NOMO-1 (cell line): ENCODE results near the gene CHL1.

Experiments
- DNase-seq, 2 experiments: peaks; one replicate each; lab custom pipeline; 2025; ENCODE audit not compliant: unreplicated experiment in 2 of 2; lab: John Stamatoyannopoulos, UW

The CHL1 gene

GRCh38 chr3:217948-218347 lies 21.4 kb downstream of the CHL1 start:
- DNase-seq, result no peak

DNA sequence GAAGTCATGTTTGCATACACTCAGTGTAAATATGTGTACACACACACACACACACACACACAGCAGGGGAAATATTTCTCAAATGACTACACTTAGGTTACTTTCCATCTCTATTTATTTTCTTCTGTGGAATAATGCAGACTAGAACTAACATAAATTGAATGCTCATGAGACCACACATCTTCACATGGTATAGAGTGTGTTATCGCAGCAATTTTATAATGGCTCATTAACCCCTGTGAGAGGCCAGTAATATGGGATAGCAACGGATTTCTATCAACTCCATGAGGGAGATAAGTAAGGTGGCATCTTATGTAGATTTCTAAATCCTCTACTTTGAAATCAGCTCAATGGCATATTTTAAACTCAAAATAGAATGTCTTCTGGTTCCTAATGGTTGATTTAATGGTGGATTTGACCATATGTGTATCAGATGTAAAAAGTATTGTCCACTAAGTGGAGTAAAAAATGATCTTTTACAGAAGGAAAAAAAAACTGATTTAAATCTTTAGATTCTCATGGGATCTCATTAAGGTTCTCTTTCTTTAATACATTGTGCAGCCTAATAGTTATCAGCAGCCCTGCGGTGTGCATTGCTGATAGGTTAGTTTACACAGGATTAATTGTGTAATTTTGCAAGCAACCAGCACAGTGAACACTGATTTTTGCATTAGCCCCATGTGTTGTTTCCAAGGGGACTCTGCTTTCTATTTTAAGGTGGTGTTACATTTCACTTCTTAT lies 32.0 kb downstream of the CHL1 start:
- DNase-seq, result no peak

DNA sequence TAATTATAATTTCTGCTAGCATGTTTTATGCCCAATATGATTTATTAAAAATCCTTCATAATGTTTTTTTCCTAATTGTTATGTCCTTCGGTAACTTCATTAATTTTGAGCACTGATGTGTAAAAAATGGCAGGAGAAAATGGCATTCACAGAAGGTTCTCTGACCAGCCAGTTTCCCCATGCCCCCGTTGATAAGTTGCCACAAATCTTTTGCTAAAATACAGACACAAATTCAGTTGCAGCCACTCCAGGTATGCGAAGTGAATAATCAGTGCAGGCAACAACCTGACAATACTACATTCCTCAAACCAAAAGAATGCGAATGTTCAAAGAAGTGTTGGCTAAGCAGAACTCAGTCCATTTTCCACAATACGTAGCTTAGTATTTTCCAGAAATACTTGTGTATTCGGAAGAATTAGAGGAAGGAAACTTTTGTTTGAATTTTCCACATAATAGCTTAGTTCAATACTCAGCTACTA lies 32.7 kb downstream of the CHL1 start:
- no peak for DNase-seq

GRCh38 chr3:236881-237280 lies 40.3 kb downstream of the CHL1 start:
- no peak for DNase-seq

DNA sequence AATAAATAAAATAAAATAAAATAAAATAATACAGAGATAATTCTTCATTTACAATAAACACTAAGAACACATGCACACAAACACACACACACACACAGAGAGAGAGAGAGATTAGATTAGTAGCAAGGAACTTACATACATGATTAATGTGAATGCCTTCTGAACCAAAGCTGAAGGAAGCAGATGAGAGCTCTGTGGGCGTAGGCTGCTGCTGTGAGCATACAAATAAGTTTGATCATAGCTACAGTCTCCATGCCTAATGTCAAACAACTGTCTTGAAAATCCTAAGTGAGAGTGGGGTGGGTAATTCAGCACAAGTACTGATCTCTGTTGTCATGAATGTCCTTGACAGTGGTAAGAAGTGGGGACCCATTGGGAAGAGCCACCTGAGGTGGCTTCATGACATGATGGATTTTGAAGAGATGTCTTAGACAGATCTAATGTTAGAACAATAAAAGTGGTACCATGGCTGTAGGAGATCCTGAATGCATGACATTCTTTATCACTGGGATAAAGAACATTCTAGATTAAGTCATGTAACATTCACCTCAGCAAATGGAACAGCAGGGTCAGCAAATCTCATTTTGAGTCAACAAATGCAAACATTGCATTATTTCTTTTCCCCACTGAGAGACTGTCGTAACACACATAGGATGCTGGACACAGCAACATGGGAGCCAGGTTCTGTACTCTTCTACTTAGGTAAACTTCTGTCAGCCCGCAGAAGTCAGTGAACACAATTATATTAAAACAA lies 46.2 kb downstream of the CHL1 start:
- DNase-seq, result no peak

DNA sequence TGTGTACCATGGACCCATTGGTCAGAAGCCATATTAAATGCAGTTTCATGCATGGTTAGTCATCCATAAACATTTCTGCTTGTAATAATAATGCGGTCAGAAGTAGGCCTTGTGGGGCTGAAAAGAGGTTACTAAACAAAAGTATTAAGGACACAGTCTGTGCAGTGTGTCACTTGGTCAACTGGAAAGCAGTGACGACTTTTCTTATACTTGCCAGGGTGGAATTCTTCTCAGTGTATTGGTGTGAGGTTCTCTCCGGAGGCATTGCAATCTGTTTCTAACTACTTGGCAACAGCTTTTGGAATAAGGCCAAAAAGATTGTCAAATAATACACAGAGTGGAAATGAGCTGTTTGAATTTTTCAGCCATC lies 46.8 kb downstream of the CHL1 start:
- DNase-seq, result no peak

- no peak for DNase-seq
Observed at GRCh38 chr3:244041-244440, 47.5 kb downstream of the CHL1 start.

DNA sequence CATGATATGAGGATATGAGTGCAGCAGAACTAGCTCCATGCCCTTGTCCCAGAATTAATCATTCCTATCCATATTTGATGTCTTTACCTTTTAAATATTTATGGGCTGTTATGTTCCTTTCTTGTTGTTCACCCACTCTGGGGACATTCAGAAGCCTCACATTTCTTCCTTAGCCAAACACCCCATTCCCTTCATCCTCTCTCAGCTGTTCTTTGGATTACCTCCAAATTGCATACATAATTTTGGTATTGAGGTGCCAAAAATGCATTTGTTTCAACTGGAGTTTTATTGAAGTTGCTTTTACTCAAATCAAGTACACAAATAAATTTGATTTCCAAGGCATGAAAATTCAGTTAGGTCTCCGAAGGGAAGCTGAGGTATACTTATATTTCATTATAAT lies 51.4 kb downstream of the CHL1 start:
- no peak for DNase-seq

GRCh38 chr3:248864-249520 lies 52.4 kb downstream of the CHL1 start:
- no peak for DNase-seq

DNA sequence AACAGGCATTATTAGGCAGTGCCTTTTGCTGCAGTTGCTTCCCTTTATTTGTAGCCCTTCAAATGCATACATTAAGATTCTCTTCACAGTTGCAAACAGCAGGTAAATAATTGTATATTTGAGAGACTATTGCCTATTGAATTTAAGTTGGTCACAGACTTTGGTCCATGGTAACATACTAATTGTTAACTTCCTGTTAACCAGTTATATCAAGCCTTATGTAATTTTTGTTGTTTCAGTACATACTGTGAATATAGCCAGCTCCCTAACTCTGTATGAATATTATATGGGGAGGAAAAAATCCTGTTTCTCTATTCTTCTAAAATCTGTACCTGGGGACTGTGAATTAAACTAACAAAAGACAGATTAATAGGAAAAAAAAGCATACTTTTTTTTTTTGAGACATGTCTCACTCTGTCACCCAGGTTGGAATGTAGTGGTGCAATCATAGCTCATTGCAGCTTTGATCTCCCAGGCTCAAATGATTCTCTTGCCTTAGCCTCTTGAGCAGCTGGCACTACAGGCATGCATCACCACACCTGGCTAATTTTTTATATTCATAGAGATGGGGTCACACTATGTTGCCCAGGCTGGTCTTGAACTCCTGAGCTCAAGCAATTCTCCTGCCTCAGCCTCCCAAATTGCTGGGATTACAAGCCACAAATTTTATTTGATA lies 53.2 kb downstream of the CHL1 start:
- no peak for DNase-seq

DNA sequence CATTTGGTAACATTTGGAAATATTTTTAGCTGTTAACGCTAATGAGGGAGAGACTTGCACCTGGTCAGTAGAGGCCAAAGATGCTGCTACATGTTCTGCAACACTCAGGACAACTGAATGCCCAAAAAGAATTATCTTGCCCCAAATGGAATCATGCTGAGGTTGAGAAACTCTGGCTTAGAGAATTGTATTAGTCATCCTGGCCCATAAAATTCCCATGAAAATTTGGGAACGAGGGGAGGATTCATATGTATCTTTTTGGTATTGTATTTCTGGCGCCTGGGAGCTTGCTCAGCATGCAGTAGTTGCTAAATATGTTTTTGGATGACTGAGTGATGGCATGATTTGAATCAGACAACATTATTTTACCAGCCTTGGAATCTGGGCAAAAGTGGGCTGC lies 59.9 kb downstream of the CHL1 start:
- DNase-seq, result no peak

- no peak for DNase-seq
Observed at GRCh38 chr3:257826-258225, 61.3 kb downstream of the CHL1 start.

- DNase-seq, result no peak
Observed at GRCh38 chr3:260898-261297, 64.3 kb downstream of the CHL1 start.

GRCh38 chr3:263393-263792 lies 66.8 kb downstream of the CHL1 start:
- DNase-seq, result no peak

DNA sequence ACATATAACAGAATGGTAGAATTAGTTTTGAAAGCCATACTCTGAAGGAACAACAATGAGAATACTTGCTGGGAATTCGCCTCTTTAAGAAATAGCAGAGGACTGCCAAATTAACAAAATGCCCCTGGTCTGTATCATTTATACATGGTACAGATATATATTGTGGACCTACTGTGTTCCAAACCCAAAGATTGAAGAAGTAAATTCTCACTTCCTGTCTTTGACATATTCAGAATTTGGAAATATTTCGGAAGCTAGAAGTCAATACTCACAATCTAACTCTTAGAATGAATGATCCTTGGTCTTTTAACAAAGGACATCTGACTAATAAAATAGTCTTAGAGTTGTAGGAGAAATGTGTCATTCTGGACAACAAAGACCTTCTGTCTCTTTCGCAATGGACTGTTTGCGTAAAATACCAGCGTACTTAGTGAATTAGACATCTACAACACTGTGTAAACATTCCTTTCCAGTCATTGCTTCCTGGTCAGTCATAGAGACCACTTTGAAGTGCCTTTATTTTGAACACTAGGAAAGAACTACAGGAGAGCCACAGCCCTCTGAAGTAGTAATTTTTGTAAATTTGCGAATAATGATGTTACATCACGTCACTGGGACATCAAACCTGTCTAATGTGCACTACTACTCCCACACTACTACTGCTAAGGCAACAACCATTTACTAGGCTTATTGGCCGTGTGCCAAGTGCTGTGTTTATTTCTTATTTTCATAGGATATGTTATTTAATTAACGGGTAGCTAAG lies 68.0 kb downstream of the CHL1 start:
- DNase-seq, result no peak

DNA sequence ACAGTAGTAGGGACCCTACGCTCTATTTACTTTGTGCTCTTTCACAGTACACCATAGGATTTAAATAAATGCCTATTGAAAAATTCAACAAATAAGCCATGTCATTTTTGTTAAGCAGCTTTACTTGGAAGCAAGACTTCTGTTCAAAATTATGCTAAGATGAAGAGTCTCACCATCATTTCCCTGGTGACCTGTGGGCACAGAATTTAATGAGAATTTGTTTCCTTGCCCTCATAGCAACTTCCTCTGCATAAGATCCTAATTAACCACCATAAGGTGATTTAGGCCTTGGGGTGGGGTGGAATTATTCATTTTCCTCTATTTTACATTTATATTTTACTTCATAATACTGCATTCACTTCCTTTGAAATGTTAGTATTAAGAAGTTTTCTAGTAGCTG lies 70.5 kb downstream of the CHL1 start:
- no peak for DNase-seq

- DNase-seq, result no peak
Observed at GRCh38 chr3:270688-271087, 74.1 kb downstream of the CHL1 start.

DNA sequence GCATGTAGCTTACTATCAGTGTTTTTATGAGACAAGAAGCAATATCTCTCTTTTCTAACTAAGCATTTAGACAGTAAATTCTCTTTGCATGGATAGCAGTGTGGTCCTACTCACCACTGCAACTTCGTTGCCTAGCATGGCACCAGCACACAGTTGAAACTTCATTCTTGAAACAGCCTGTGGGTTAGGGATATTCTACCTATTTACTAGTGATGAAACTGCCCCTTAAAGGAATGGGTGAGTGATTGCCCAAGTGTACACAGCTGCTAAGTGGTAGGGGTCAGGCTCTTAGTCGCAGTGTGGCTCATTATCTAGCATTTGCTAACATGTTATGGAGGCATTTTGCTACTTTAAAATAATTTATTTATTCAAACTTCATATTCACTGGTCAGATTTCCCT lies 78.4 kb downstream of the CHL1 start:
- DNase-seq, result no peak

DNA sequence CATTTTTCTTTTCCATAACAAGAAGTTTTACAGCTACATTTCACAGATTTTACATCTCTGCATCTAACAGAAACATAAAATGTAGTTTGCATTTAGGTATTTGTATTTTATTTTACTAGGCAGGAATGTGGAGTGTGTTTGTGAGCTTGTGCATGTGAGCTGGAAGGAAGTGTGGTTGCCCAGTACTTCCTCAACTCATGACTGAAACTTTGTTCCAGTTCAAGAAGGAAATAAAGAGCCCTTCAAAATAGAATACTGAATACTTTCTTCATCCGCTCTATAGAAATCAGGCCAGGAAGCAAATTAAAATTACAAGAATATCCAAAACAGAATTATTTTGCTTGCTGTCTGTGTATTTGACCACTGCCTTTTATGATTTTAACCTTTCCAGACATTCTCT lies 81.3 kb downstream of the CHL1 start:
- no peak for DNase-seq

- DNase-seq, result no peak
Observed at GRCh38 chr3:278300-279064, 81.9 kb downstream of the CHL1 start.
